NB4 (cell line): Measurements from ENCODE around the gene RDX.

Source experiments
- CTCF ChIP-seq: IDR thresholded peaks from one replicate; pipeline ENCODE4 v1.5.1; 2012; ENCODE audit warnings: low read depth, low read length
- MAX ChIP-seq: IDR thresholded peaks from 2 replicates; pipeline ENCODE4 v1.6.1; 2011; ENCODE audit warnings: low read depth, low read length
- MYC ChIP-seq: IDR thresholded peaks from 2 replicates; pipeline ENCODE4 v1.6.1; 2011; ENCODE audit warnings: low read depth, low read length
- POLR2A ChIP-seq: IDR thresholded peaks from 2 replicates; pipeline ENCODE4 v1.6.1; 2011; ENCODE audit warnings: mild to moderate bottlenecking; ENCODE audit not compliant: insufficient read length; ENCODE audit errors: extremely low read depth

GRCh38 chr11:110125632-110126031 is 170.8 kb downstream of the RDX start:
- TF ChIP-seq CTCF (no peak), MAX (no peak), MYC (no peak), POLR2A (no peak)
